GM19372 (cell line): ENCODE measurements around the gene GDF7.

Experiments used
- ATAC-seq: cut with Tn5 transposase; IDR thresholded peaks from one replicate; pipeline ENCODE4 v1.9.1; 2021; ENCODE audit warnings: mild to moderate bottlenecking, low read depth, moderate library complexity; ENCODE audit not compliant: unreplicated experiment

GDF7 gene

GRCh38 chr2:20666304-20667150 is at the start of gene GDF7:
Gene GDF7 (plus strand): TSS chr2:20667144. CDS start chr2:20667240, 96 bp downstream.
- ATAC-seq, result no peak

GRCh38 chr2:20617892-20618467 is 49.0 kb upstream of the GDF7 start:
- no peak for ATAC-seq

- ATAC-seq, result no peak
Measured at GRCh38 chr2:20618468-20618885, 48.5 kb upstream of the GDF7 start.

GRCh38 chr2:20618886-20619521 is 47.9 kb upstream of the GDF7 start:
- ATAC-seq, result no peak

GRCh38 chr2:20619624-20620024 is 47.3 kb upstream of the GDF7 start:
- no peak for ATAC-seq

- ATAC-seq, result no peak
Measured at GRCh38 chr2:20620271-20620681, 46.7 kb upstream of the GDF7 start.

GRCh38 chr2:20620696-20621365 is 46.1 kb upstream of the GDF7 start:
- ATAC-seq, result no peak

- ATAC-seq, result no peak
Measured at GRCh38 chr2:20621366-20622295, 45.3 kb upstream of the GDF7 start.

- no peak for ATAC-seq
Measured at GRCh38 chr2:20622296-20622686, 44.7 kb upstream of the GDF7 start.

- ATAC-seq, result no peak
Measured at GRCh38 chr2:20622731-20623130, 44.2 kb upstream of the GDF7 start.

- no peak for ATAC-seq
Measured at GRCh38 chr2:20623241-20623640, 43.7 kb upstream of the GDF7 start.

- ATAC-seq, result no peak
Measured at GRCh38 chr2:20623741-20624155, 43.2 kb upstream of the GDF7 start.

GRCh38 chr2:20624156-20624883 is 42.6 kb upstream of the GDF7 start:
- ATAC-seq, result no peak

- no peak for ATAC-seq
Measured at GRCh38 chr2:20624884-20625485, 42.0 kb upstream of the GDF7 start.

- no peak for ATAC-seq
Measured at GRCh38 chr2:20625491-20626391, 41.2 kb upstream of the GDF7 start.

- no peak for ATAC-seq
Measured at GRCh38 chr2:20626392-20626697, 40.6 kb upstream of the GDF7 start.

- ATAC-seq, result no peak
Measured at GRCh38 chr2:20626698-20627513, 40.0 kb upstream of the GDF7 start.
